A549 treated with AZD9567 at 1 μM for 4 hours (cell line): ENCODE measurements around the gene TBC1D7. TPM values are rescaled to one million over a fixed set of nuclear protein-coding genes. Genes with fewer than 3 reads are reported as not detected.

Source experiments
- total RNA-seq: library from RNA; stranded (reverse); fragments of 200-300 nt; extraction: Qiagen RNA extraction; gene quantifications from 5 replicates; pipeline ENCODE4 v1.2.3, GENCODE V29; 2022; ENCODE audit not compliant: insufficient read depth

TBC1D7 gene
- 27.4 to 52.8 TPM (median 28.0 TPM) in 5 replicates for total RNA-seq

GRCh38 chr6:13328076-13328874, at the start of gene TBC1D7:
Gene TBC1D7, minus strand, starts transcription at chr6:13328537. Its CDS starts 1,639 bp downstream, at chr6:13326898.

Other genes with a start within 250 kb of the TBC1D7 start
- gene GFOD1, start 159.1 kb upstream of the TBC1D7 start, total RNA-seq = 1.4 to 1.8 TPM (median 1.5 TPM) in 5 replicates
- 3.3 to 8.8 TPM (median 3.5 TPM) in 5 replicates for gene SIRT5, start 246.1 kb upstream of the TBC1D7 start, total RNA-seq